AG04449 (cell line): ENCODE measurements around the gene UCMA.
"Not testable (repeated sequence)": the region's sequence is repeated elsewhere in the genome, so short reads cannot be mapped to it uniquely, and the experiment has no call there.

Source experiments
- CTCF ChIA-PET: fragments of 350-600 bp; formaldehyde crosslinking; extraction: SDS; loops from one replicate; lab custom pipeline; 2021; ENCODE audit warnings: antibody characterized with exemption; lab: Yijun Ruan, JAX
- POLR2A ChIA-PET: fragments of 400-600, 350-600 bp; formaldehyde crosslinking; extraction: SDS; loops from one replicate; lab custom pipeline; 2020; ENCODE audit warnings: antibody characterized with exemption, inconsistent platforms; lab: Yijun Ruan, JAX
- DNase-seq: peaks from one replicate; pipeline ENCODE4 v3.0.0-alpha.2; 2010; ENCODE audit warnings: low read depth, low spot score
- H3K4me3 ChIP-seq: 2 replicates; pipeline ENCODE4 v1.5.1; 2011; ENCODE audit warnings: low read depth, mild to moderate bottlenecking, control low read depth, low read length
- TF ChIP-seq, protein P1 (sequence below): IDR thresholded peaks from one replicate; pipeline ENCODE4 v1.5.1; 2011; ENCODE audit warnings: mild to moderate bottlenecking, moderate library complexity, low read length, control low read depth, inconsistent platforms; ENCODE audit not compliant: insufficient read depth; ENCODE audit errors: missing control alignments

Gene UCMA

DNA sequence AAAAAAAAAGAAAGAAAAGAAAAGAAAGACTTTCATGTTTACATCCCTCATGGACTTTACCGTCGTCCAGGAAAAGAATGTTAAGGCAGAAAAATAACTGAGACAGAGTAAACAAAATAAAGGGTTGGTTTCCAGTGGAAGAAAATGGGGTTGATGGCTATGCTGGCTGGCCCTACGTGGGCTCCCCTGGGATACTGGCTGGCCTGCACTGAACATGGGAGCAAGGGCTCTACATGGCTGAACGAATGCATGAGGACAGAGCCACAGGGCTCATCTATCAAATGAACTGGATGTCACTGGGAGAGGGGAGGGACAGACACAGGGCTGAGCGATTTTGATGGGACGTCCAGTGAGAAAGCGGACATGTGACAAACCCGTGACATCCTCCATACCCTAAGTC lies 2.5 kb upstream of the UCMA start:
- no peak for DNase-seq
- TF ChIP-seq, protein P1, sequence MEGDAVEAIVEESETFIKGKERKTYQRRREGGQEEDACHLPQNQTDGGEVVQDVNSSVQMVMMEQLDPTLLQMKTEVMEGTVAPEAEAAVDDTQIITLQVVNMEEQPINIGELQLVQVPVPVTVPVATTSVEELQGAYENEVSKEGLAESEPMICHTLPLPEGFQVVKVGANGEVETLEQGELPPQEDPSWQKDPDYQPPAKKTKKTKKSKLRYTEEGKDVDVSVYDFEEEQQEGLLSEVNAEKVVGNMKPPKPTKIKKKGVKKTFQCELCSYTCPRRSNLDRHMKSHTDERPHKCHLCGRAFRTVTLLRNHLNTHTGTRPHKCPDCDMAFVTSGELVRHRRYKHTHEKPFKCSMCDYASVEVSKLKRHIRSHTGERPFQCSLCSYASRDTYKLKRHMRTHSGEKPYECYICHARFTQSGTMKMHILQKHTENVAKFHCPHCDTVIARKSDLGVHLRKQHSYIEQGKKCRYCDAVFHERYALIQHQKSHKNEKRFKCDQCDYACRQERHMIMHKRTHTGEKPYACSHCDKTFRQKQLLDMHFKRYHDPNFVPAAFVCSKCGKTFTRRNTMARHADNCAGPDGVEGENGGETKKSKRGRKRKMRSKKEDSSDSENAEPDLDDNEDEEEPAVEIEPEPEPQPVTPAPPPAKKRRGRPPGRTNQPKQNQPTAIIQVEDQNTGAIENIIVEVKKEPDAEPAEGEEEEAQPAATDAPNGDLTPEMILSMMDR, result no peak
- POLR2A ChIA-PET, result no interaction called here
- no peak overlapping the region for H3K4me3 ChIP-seq
- CTCF ChIA-PET, result no interaction called here

DNA sequence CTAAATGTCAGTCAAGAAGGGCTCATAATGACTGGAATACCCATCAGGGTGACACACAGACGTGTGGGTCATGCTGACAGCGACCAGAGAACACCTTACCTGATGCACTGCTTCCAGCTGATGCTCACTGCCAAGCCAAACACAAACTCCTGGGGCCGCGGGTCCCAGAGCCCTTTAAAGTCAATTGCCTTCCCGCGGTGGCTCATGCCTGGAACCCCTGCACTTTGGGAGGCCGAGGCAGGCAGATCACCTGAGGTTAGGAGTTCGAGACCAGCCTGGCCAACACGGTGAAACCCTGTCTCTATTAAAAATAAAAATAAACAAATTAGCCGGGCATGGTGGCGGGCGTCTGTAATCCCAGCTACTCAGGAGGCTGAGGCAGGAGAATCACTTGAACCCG lies 562 bp upstream of the UCMA start:
- POLR2A ChIA-PET, H3K4me3 ChIP-seq, CTCF ChIA-PET, DNase-seq: not testable (repeated sequence)

DNA sequence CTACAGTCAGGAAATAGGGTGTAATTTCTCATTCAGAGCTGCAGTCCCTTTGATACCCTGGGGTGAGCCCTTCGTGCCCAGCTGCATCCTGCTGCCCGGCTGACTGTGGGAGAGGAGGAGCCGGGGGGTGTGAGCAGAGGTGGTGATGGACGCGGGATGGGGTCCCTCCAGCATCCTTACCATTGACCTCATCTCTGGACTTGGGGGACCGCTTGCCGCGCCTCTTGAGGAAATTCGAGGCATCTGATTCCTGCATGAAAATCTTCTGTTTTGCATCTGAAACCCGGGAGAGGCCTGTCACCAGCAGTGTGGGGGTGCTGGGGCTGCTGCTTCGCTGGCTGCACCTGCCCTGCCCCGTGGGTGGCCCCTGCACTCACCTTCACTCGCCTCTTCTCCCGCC lies 816 bp downstream of the UCMA start:
- POLR2A ChIA-PET, result no interaction called here
- no peak for DNase-seq
- H3K4me3 ChIP-seq, result no peak overlapping the region
- CTCF ChIA-PET, result no interaction called here
- TF ChIP-seq, protein P1, result no peak

DNA sequence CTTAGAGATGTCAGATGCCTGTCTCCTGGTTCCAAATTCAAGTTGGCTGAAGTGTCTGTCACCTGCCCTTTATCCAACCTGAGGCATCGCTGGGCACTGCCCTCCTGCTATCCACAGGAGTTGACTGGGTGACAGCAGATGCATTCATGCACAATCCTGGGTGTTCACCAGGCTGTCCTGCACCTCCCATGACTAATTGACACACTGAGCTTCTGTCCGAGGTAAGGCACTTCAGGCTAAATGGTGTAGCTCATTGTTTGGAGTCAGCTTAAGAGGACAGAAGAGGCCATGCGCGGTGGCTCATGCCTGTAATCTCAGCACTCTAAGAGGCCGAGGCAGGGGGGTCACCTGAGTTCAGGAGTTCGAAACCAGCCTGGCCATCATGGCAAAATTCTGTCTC lies 2.4 kb downstream of the UCMA start:
- TF ChIP-seq, protein P1, result no peak
- ChIA-PET CTCF (interaction anchor here (0.9 kb wide), 1 partner anchor 26 kb away, joined by 3 read pairs; no protein-coding TSS in a partner anchor), POLR2A (no interaction called here)
- no peak overlapping the region for H3K4me3 ChIP-seq
- no peak for DNase-seq

DNA sequence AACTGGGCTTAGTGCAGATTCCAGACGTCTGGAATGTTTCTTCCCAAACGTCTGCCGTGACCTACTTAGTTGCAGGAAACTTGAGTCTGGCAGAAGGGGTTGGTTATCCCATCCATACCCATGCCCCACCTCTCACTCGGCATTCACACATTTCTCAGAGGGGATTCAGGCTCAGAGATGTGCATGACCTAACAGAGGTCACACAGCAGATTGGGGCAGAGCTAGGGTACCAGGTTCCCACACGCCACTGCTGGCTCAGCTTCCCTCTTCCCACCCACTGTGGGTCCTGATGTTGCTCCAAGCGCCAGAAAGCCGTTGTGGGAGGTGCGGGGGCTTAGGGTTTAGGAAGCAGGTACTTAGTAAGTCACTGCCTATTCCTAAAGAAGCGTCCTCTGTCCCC lies 3.0 kb downstream of the UCMA start:
- POLR2A ChIA-PET, result no interaction called here
- TF ChIP-seq, protein P1, result no peak
- no peak for DNase-seq
- CTCF ChIA-PET, result no interaction called here
- no peak overlapping the region for H3K4me3 ChIP-seq

DNA sequence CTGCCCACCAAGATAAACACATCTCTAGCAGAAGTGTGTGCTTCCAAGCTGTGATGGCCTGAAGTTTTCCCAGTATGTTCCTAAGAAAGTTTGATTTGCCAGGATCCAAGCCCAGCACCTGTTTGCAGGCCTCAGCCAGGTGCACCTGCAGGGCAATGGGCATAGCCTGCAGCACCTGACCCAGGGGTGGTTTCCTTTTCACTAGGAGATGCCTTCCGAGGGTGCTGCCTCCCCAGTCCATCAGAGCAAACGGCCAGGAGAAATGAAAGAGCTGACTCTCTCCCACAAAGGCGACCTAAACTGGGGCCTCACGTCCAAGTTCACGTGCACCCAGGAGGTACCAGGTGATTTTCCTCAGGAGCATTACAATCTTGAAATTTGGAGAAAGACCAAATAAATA lies 7.1 kb downstream of the UCMA start:
- no peak for DNase-seq
- ChIA-PET POLR2A (no interaction called here), CTCF (interaction anchor here (1.2 kb wide), 1 partner anchor 65 kb away, joined by 3 read pairs; the partner anchor contains the start of gene MCM10)
- H3K4me3 ChIP-seq, result no peak overlapping the region
- TF ChIP-seq, protein P1, result no peak

DNA sequence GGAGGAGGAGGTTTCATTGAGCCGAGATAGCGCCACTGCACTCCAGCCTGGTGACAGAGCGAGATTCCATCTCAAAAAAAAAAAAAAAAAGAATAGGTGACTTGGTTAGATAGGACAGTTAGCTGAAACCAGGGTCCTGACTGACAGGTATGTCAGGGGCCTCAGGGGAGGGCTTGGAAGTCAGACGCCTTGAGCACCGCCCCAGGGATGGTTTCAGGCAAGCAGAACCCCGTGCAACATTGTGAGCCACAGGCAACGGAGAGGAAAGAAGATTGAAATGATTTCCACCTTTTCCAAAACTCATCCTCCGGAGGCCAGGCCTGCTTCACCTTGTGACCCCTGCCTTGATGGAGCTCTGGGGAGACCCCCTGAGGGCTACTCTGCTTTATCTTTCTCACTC lies 8.6 kb downstream of the UCMA start:
- ChIA-PET POLR2A (no interaction called here), CTCF (interaction anchor here (0.6 to 0.9 kb wide), 2 partner anchors 19 to 304 kb away, joined by 3 to 6 read pairs; no protein-coding TSS in a partner anchor)

More for the DNA sequence above, 8.6 kb downstream of the UCMA start:
- DNase-seq, result no peak
- H3K4me3 ChIP-seq, result no peak overlapping the region
- TF ChIP-seq, protein P1, result no peak
